ENCODE data around the gene MICA.
"Not testable (repeated sequence)": the region's sequence is repeated elsewhere in the genome, so short reads cannot be mapped to it uniquely, and the experiment has no call there.

MICA gene

DNA sequence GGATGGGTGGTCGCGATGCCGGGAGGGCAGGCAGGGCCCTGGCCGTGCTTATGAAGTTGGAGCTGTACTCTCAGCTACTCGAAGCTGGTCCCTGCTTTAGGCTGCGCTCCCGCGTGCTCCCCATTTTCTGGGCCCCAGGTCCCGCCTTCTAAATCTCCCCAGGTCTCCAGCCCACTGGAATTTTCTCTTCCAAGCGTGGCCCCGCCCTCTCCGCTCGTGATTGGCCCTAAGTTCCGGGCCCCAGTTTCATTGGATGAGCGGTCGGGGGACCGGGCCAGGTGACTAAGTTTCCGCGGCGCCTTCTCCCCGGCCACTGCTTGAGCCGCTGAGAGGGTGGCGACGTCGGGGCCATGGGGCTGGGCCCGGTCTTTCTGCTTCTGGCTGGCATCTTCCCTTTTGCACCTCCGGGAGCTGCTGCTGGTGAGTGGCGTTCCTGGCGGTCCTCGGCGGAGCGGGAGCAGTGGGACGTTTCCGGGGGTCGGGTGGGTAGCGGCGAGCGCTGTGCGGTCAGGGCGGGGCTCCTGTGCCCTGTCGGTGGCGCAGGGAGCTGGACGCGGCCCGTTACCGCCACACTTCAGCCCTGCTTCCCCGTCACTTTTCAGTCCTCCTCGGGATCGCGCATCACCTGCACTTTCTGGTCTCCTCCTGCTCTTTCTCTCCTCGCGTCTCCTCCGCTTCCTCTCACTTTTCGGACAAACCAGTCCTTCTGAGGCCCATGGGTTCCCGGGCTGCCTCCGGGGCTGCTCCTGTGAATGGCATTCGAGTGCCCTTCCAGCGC lies at the start of gene MICA:
Gene MICA (plus strand): TSS at position 313 of the 778 bp plus-strand sequence. CDS start 38 bp downstream, at position 351.
- FAIRE-seq: no peak

- no peak for FAIRE-seq
Observed at GRCh38 chr6:31354158-31354863, 49.1 kb upstream of the MICA start.

DNA sequence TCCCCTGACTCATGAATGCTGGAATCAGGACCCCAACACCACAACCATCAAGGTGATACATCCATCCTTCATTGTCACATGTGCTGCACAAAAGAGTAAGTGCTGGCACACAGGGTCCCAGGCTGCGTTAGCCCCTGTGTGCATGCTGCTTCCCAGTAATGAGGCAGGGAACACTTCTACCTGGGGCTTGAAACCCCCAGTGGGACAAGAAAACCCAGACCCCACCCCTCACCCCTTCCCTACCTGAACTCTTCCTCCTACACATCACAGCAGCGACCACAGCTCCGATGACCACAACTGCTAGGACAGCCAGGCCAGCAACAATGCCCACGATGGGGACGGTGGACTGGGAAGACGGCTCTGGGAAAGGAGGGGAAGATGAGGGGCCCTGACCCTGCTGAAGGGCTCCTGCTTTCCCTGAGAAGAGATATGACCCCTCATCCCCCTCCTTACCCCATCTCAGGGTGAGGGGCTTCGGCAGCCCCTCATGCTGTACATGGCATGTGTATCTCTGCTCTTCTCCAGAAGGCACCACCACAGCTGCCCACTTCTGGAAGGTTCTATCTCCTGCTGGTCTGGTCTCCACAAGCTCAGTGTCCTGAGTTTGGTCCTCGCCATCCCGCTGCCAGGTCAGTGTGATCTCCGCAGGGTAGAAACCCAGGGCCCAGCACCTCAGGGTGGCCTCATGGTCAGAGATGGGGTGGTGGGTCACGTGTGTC lies 48.4 kb upstream of the MICA start:
- no peak for FAIRE-seq

- FAIRE-seq: no peak
Observed at GRCh38 chr6:31355583-31355948, 47.8 kb upstream of the MICA start.

- FAIRE-seq: no peak
Observed at GRCh38 chr6:31356216-31356945, 47.0 kb upstream of the MICA start.

GRCh38 chr6:31356946-31357466 lies 46.4 kb upstream of the MICA start, which contains the start of gene HLA-B:
TSS of gene HLA-B (minus strand) at chr6:31357179. CDS start at chr6:31357158, 21 bp downstream.
- no peak for FAIRE-seq

DNA sequence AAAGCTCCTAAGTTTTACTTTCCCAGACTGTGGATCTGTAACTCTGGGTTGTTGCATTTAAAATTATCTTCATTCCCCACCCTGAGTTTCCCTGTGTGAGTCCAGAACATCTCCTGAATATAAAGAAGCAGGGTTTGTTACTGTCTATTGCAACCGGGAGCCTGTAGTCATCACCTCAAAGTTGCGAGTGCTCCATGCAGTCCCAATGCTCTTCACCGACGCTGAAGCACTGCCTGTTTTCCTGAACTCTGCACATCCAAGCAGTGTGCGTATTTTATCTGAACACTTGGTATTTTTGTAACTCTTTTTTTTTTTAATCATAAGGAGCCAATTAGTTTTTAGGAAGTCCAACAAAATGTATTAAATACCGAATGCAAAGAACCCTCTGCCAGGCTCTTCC lies 45.5 kb upstream of the MICA start:
- no peak for FAIRE-seq

- no peak for FAIRE-seq
Observed at GRCh38 chr6:31358302-31358701, 45.1 kb upstream of the MICA start.

GRCh38 chr6:31359581-31359980 lies 43.8 kb upstream of the MICA start:
- FAIRE-seq: no peak

- no peak for FAIRE-seq
Observed at GRCh38 chr6:31362751-31363150, 40.6 kb upstream of the MICA start.

- no peak for FAIRE-seq
Observed at GRCh38 chr6:31363811-31364210, 39.6 kb upstream of the MICA start.

- no peak for FAIRE-seq
Observed at GRCh38 chr6:31365864-31366263, 37.5 kb upstream of the MICA start.

- FAIRE-seq: no peak
Observed at GRCh38 chr6:31366693-31367470, 36.5 kb upstream of the MICA start.

- no peak for FAIRE-seq
Observed at GRCh38 chr6:31368461-31368860, 34.9 kb upstream of the MICA start.

GRCh38 chr6:31374118-31374517 lies 29.3 kb upstream of the MICA start:
- FAIRE-seq: not testable (repeated sequence)

DNA sequence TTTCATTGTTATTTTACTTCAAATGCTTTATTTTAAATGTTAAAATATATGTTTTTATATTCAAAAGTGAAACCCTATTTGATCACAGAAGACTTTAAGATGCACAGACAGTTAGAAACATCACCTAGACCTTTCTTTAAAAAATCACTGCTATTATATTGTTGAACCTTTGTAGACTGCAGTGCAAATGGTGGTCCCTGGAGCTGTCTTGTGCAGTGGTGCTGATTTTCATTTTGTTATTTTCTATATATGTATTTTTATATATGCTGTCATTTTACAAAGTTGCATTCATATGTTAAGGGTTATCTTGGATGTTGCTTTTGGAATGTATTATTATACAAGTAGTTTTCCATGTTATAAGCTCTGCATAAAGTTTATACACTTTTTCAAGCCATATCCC lies 27.7 kb upstream of the MICA start:
- FAIRE-seq: no peak

GRCh38 chr6:31377029-31377428 lies 26.4 kb upstream of the MICA start:
- FAIRE-seq: no peak

- FAIRE-seq: no peak
Observed at GRCh38 chr6:31378062-31378720, 25.2 kb upstream of the MICA start.

- FAIRE-seq: no peak
Observed at GRCh38 chr6:31378721-31379103, 24.7 kb upstream of the MICA start.

DNA sequence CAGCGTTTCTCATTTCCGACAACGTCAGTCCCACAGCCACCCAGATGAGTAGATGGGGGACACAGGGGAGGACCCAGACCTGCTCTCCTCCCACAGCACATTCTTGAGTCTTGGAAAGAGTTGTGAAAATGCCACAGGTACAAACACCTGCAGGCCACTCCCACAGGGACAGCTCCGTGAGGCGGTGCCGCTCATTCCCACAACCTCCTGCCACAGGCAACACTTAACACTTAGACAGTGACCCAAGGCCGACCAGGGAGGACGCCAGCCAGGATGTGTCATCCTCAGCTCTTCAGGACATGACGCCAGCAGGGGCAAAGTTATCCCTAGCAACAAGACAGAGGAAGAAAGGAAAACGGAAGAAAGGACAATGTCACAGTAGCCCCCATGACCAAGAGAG lies 23.5 kb upstream of the MICA start:
- FAIRE-seq: no peak

DNA sequence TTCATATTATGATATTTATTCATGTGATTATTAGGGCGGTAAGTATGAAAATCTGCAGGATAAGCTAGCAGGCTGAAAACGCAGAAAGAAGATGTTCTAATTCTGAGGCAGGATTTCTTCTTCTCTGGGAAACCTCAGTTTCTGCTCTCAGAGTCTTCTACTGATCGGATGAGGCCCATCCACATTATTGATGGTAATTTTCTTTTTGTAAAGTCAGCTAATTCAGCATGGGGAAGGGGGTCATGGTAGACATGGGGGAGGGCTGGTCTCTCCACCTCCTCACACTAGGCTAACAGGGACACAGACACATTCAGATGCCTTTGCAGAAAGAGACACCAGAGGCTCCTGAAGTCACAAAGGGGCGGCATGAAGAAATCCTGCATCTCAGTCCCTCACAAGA lies 21.7 kb upstream of the MICA start:
- no peak for FAIRE-seq

Data from colon (tissue), 2 donors.